ENCODE data around the gene AIG1. TPM values are rescaled to one million over a fixed set of nuclear protein-coding genes. Genes with fewer than 3 reads are reported as not detected.

The AIG1 gene
- total RNA-seq, 3 donors from 2014 or later (not counting 1 experiment from before 2014, with no cell fraction given) = 5.6 to 8.9 (median 6.2) TPM

DNA sequence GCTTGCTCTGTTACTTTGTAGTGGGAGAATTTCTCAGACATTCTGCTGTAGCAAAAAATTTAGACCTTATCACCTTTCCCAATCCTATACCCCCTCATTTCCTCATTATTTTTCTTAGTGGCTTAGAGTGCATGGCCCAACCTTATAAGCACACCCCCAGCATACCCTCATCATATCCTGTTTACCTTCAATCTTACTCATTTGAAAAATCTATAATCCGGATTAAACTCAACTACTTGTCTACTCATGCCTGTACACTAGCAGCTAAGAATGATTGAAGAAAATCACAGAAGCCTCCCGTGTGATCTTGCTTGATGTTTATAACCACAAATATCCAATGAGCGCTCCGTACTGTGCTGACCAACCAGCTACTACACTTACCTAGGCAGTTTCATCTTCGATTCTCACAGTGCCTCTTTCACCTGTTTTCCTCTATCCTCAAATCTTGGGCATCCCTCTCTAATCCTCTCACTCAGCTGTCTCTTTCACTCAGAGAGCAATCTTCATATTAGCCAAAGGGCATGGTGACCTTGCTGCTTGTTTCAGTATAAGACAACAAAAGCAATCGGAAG, 36.6 kb downstream of the AIG1 start:
- ATAC-seq (no peak), DNase-seq (peak in 1 of 2 donors; percentile 33)
- TF ChIP-seq, protein P1, sequence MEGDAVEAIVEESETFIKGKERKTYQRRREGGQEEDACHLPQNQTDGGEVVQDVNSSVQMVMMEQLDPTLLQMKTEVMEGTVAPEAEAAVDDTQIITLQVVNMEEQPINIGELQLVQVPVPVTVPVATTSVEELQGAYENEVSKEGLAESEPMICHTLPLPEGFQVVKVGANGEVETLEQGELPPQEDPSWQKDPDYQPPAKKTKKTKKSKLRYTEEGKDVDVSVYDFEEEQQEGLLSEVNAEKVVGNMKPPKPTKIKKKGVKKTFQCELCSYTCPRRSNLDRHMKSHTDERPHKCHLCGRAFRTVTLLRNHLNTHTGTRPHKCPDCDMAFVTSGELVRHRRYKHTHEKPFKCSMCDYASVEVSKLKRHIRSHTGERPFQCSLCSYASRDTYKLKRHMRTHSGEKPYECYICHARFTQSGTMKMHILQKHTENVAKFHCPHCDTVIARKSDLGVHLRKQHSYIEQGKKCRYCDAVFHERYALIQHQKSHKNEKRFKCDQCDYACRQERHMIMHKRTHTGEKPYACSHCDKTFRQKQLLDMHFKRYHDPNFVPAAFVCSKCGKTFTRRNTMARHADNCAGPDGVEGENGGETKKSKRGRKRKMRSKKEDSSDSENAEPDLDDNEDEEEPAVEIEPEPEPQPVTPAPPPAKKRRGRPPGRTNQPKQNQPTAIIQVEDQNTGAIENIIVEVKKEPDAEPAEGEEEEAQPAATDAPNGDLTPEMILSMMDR (IDR thresholded peaks at IDR 0.05) = no peak
- Histone ChIP-seq H3K27me3 (ENCODE audit: control insufficient read depth, insufficient read depth, low read length) (no peaks in the 10 kb centered on the region), H3K4me3 (ENCODE audit: low read length) (no peak overlapping the region), H3K9me3 (ENCODE audit: control insufficient read depth, insufficient read depth, low read length) (no peaks in the 10 kb centered on the region), H3K4me1 (ENCODE audit: control insufficient read depth, insufficient read depth, low read length) (no peaks in the 10 kb centered on the region), H3K27ac (ENCODE audit: low read length) (no peak overlapping the region), H3K36me3 (ENCODE audit: control insufficient read depth, insufficient read depth, low read length) (no peaks in the 10 kb centered on the region)
- WGBS (ENCODE audit: insufficient coverage) = 96% methylated on average over 6 of the region's 6 CpGs
- no peak overlapping the region for H3K4me3 Mint-ChIP-seq
- H3K27ac Mint-ChIP-seq = no peak overlapping the region
- no peaks in the 10 kb centered on the region for H3K4me1 Mint-ChIP-seq
- H3K27me3 Mint-ChIP-seq (ENCODE audit: low read depth in 2 of 2) = no peaks in the 10 kb centered on the region
- intact Hi-C loops (cut with micrococcal nuclease) = no loop called here
- no peaks in the 10 kb centered on the region for H3K36me3 Mint-ChIP-seq
- H3K9me3 Mint-ChIP-seq = no peaks in the 10 kb centered on the region

DNA sequence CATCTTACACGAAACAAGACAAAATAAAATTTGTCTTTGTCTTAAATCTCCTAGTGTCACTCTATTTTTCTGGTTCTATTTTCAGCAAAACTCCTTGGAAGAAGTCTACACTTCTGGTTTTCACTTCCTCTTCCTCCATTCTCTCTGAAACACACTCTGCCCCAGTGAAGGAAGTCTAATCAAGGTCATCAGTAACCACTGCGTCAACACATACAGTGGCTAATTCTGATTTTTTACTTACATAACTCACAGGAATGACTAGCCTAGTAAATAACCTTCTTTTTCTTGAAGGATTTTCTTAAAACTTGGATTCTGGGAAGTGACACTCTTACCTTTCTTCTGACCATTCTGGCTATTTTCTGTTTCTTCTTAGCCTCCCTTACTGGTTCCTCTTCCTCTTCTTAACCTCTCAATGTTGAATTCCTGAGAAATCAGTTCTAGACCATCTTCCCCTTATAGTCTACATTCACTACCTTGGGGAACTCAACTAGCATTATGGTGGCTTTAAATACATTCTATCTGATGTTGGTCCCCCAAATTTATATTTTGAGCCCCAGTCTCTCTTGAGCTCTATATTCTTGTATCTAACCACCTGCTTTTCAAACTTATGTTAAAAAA, 37.5 kb downstream of the AIG1 start:
- no peaks in the 10 kb centered on the region for H3K4me1 ChIP-seq (ENCODE audit: control insufficient read depth, insufficient read depth, low read length)
- 35% methylated on average over 2 of the region's 2 CpGs for WGBS (ENCODE audit: insufficient coverage)
- H3K4me1 Mint-ChIP-seq = no peaks in the 10 kb centered on the region
- H3K27ac ChIP-seq (ENCODE audit: low read length) = peak overlapping the region; percentile 26
- H3K4me3 Mint-ChIP-seq = no peak overlapping the region
- H3K27me3 Mint-ChIP-seq (ENCODE audit: low read depth in 2 of 2) = no peaks in the 10 kb centered on the region
- H3K9me3 Mint-ChIP-seq = no peaks in the 10 kb centered on the region
- no peaks in the 10 kb centered on the region for H3K27me3 ChIP-seq (ENCODE audit: control insufficient read depth, insufficient read depth, low read length)
- intact Hi-C loops (cut with micrococcal nuclease) = no loop called here
- H3K36me3 Mint-ChIP-seq = no peaks in the 10 kb centered on the region
- DNase-seq = peak in 1 of 2 donors; percentile 28
- no peaks in the 10 kb centered on the region for H3K9me3 ChIP-seq (ENCODE audit: control insufficient read depth, insufficient read depth, low read length)
- H3K36me3 ChIP-seq (ENCODE audit: control insufficient read depth, insufficient read depth, low read length) = no peaks in the 10 kb centered on the region
- ATAC-seq = peak in 2 of 3 donors; percentile 57 to 58
- no peak overlapping the region for H3K27ac Mint-ChIP-seq
- TF ChIP-seq, protein P1 (IDR thresholded peaks at IDR 0.05) = no peak
- H3K4me3 ChIP-seq (ENCODE audit: low read length) = no peak overlapping the region

DNA sequence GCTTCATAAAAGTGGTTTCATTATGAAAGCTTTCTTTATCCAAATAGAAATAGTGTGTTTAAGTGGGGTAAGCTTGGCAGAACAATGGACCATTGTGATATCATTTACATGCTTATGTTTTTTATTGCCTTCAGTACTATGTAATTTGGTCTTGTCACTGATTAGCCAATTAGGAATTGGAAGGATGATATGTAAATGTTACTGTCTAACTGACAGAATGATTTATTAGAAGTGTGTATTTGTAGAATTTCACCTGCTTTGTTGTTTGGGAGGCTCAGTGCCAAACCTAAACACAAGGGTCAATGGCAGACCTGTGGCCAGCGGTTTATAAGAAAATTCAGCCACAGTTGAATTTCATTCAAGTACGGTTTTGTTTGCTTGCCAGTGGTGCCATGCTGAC, 39.0 kb downstream of the AIG1 start:
- Mint-ChIP-seq H3K36me3 (no peaks in the 10 kb centered on the region), H3K4me1 (no peaks in the 10 kb centered on the region), H3K4me3 (no peak overlapping the region), H3K9me3 (no peaks in the 10 kb centered on the region), H3K27me3 (ENCODE audit: low read depth in 2 of 2) (no peaks in the 10 kb centered on the region), H3K27ac (no peak overlapping the region)
- intact Hi-C loops (cut with micrococcal nuclease) = no loop called here
- no peak for ATAC-seq
- no peaks in the 10 kb centered on the region for H3K9me3 ChIP-seq (ENCODE audit: control insufficient read depth, insufficient read depth, low read length)
- H3K4me3 ChIP-seq (ENCODE audit: low read length) = no peak overlapping the region
- H3K4me1 ChIP-seq (ENCODE audit: control insufficient read depth, insufficient read depth, low read length) = no peaks in the 10 kb centered on the region
- no peaks in the 10 kb centered on the region for H3K36me3 ChIP-seq (ENCODE audit: control insufficient read depth, insufficient read depth, low read length)
- 92% methylated on average over 2 of the region's 2 CpGs for WGBS (ENCODE audit: insufficient coverage)
- H3K27ac ChIP-seq (ENCODE audit: low read length) = no peak overlapping the region
- TF ChIP-seq, protein P1 (IDR thresholded peaks at IDR 0.05) = no peak
- DNase-seq = no peak
- H3K27me3 ChIP-seq (ENCODE audit: control insufficient read depth, insufficient read depth, low read length) = no peaks in the 10 kb centered on the region

DNA sequence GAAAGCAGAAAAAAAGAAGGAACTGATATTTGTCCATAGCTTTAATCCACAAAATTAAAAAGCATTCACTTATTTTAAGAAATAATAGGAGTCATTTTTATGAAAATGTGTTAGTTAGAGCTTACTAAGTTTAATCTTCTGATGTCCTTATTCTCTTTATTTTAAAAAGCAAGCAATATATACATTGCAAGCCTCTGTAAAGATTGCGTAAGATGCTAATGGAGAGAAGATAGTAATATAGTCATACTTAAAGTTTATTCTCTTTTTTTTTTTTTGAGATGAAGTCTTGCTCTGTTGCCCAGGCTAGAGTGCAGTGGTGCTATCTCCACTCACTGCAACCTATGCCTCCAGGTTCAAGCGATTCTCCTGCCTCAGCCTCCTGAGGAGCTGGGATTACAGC, 39.7 kb downstream of the AIG1 start:
- DNase-seq (no peak), ATAC-seq (no peak)
- H3K27me3 Mint-ChIP-seq (ENCODE audit: low read depth in 2 of 2) = no peaks in the 10 kb centered on the region
- Histone ChIP-seq H3K27me3 (ENCODE audit: control insufficient read depth, insufficient read depth, low read length) (no peaks in the 10 kb centered on the region), H3K36me3 (ENCODE audit: control insufficient read depth, insufficient read depth, low read length) (no peaks in the 10 kb centered on the region), H3K4me3 (ENCODE audit: low read length) (no peak overlapping the region), H3K9me3 (ENCODE audit: control insufficient read depth, insufficient read depth, low read length) (no peaks in the 10 kb centered on the region), H3K4me1 (ENCODE audit: control insufficient read depth, insufficient read depth, low read length) (no peaks in the 10 kb centered on the region), H3K27ac (ENCODE audit: low read length) (no peak overlapping the region)
- TF ChIP-seq, protein P1 (IDR thresholded peaks at IDR 0.05) = no peak
- no peak overlapping the region for H3K27ac Mint-ChIP-seq
- H3K9me3 Mint-ChIP-seq = no peaks in the 10 kb centered on the region
- intact Hi-C loops (cut with micrococcal nuclease) = no loop called here
- no peaks in the 10 kb centered on the region for H3K4me1 Mint-ChIP-seq
- no peaks in the 10 kb centered on the region for H3K36me3 Mint-ChIP-seq
- H3K4me3 Mint-ChIP-seq = no peak overlapping the region
- WGBS (ENCODE audit: insufficient coverage) = 100% methylated on average over 1 of the region's 2 CpGs
